ENCODE measurements around the gene QSOX2.

GRCh38 chr9:136185596-136186366 lies 59.8 kb downstream of the QSOX2 start:
- TF ChIP-seq CTCF (conservative IDR thresholded peaks at IDR 0.05; ENCODE audit: low read length), result no peak
- no peak for TF ChIP-seq EZH2phosphoT487 (IDR thresholded peaks at IDR 0.05; ENCODE audit: borderline replicate concordance, low read depth, low read length)
